Neuron (in vitro differentiated cells): ENCODE data around the gene DOCK4.

Source experiments
- H2AFZ ChIP-seq: one replicate; pipeline ENCODE4 v1.6.1; 2013; ENCODE audit warnings: low read depth, mild to moderate bottlenecking, inconsistent platforms, low read length, moderate library complexity
- H3K27me3 ChIP-seq: one replicate; pipeline ENCODE4 v1.6.1; 2013; ENCODE audit warnings: low read length; ENCODE audit not compliant: insufficient read depth
- H3K36me3 ChIP-seq: one replicate; pipeline ENCODE4 v1.6.1; 2013; ENCODE audit warnings: low read length; ENCODE audit not compliant: insufficient read depth
- H3K4me1 ChIP-seq: one replicate; pipeline ENCODE4 v1.6.1; 2013; ENCODE audit warnings: low read length; ENCODE audit not compliant: insufficient read depth
- H3K4me3 ChIP-seq: 2 replicates; pipeline ENCODE4 v1.5.1; 2013; ENCODE audit warnings: mild to moderate bottlenecking, low read length, moderate library complexity
- H3K9me3 ChIP-seq: one replicate; pipeline ENCODE4 v1.6.1; 2013; ENCODE audit warnings: low read length

Gene DOCK4

DNA sequence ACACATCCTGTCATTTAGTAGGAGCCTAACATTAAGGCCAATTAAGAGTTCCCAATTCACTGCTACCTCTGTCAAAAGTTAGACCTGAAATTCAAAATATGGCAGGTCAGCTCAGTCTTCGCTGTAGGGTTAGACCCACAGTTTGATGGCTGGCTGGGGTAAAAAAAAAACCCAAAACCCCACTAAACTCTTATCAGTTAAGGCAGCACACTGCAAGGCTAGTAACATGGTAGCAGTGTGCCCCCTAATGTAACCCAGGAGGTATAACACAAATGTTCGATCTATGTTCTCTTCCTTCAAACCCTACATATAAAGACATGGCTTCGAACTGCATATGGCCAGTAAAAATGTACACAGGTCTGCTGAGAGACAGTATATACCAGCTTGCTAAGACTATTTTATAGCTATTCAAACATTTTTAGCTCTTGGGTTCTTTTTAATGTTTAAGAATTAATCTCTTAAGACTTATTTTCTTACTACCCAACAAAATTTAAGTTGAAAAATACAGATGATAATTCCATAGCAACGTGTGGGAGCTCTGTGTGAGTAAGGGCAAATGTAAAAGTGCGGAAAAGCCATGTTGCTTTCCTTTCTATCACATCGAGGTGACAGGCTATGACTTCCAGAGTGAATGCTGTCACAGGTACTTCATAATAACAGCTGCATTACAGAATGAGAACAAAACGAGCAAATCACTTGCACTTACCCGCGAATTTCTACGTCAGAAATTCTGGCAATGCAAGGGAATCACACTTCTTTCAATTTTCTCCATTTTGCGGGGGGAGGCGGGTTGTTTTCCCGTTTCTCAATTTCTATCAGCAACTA lies 475.5 kb downstream of the DOCK4 start:
- H2AFZ ChIP-seq, result no peak overlapping the region
- no peaks in the 10 kb centered on the region for H3K27me3 ChIP-seq
- no peak overlapping the region for H3K4me3 ChIP-seq
- peaks cover 3% of the 10 kb centered on the region for H3K9me3 ChIP-seq
- H3K36me3 ChIP-seq, result peaks cover 6% of the 10 kb centered on the region
- H3K4me1 ChIP-seq, result no peaks in the 10 kb centered on the region

DNA sequence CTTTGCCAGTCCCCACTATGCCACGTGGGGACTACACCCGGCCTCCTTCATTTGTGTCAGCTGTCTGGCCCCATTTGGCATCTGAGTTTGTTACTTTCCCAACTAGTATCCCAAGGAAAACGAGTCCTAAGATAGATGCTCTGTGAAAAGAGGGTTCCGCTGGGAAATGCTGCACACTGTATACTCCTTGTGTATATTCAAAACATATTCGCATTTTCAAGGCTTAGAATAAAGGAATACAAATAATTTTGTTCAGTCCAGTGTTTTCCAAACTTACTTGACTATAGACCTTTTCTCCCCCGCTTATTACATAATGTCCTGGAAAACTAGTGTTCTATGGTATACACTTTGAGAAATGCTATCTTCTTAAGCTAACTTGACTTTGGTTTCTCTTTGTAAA lies 476.1 kb downstream of the DOCK4 start:
- H3K36me3 ChIP-seq, result peaks cover 6% of the 10 kb centered on the region
- no peak overlapping the region for H2AFZ ChIP-seq
- no peaks in the 10 kb centered on the region for H3K27me3 ChIP-seq
- peaks cover 3% of the 10 kb centered on the region for H3K9me3 ChIP-seq
- H3K4me1 ChIP-seq, result no peaks in the 10 kb centered on the region
- no peak overlapping the region for H3K4me3 ChIP-seq

DNA sequence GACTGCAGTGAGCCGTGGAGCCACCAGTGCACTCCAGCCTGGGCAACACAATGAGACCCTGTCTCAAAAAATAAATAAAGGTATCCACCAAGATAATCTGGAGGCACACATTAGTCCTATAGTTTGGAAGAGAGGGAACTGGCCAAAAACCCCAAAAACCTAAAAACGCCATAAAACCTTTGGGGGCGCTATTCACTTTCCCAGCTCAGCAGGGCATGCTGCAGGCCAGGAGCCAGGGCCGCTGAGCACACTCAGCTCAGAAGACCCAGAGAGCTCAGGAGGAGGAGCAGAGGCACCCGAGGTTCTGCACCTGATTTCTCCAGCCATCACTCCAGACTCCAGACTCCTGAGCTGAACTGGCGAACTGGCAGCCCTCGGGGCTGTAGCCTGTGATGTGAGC lies 476.7 kb downstream of the DOCK4 start:
- Histone ChIP-seq H3K4me1 (no peaks in the 10 kb centered on the region), H3K27me3 (no peaks in the 10 kb centered on the region), H3K4me3 (no peak overlapping the region), H3K36me3 (peaks cover 6% of the 10 kb centered on the region), H2AFZ (no peak overlapping the region), H3K9me3 (peaks cover 3% of the 10 kb centered on the region)

DNA sequence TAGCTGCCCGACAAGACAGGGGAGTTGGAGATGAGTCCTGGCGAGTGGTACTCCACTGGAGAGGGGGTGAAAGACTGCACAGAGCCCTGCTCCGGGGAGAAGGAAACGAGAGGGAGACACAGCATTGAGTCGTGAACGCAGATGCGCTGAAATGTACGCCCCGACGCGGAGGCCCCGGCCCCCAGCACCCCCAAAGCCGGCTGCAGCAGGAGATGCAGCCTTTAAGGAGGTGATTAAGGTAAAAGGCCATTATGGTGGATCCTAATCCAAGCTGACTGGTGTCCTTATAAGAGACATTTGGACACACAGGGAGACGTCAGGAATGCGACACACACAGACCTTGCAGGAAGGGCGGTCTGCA lies 477.6 kb downstream of the DOCK4 start:
- no peak overlapping the region for H3K4me3 ChIP-seq
- no peak overlapping the region for H2AFZ ChIP-seq
- H3K27me3 ChIP-seq, result no peaks in the 10 kb centered on the region

DNA sequence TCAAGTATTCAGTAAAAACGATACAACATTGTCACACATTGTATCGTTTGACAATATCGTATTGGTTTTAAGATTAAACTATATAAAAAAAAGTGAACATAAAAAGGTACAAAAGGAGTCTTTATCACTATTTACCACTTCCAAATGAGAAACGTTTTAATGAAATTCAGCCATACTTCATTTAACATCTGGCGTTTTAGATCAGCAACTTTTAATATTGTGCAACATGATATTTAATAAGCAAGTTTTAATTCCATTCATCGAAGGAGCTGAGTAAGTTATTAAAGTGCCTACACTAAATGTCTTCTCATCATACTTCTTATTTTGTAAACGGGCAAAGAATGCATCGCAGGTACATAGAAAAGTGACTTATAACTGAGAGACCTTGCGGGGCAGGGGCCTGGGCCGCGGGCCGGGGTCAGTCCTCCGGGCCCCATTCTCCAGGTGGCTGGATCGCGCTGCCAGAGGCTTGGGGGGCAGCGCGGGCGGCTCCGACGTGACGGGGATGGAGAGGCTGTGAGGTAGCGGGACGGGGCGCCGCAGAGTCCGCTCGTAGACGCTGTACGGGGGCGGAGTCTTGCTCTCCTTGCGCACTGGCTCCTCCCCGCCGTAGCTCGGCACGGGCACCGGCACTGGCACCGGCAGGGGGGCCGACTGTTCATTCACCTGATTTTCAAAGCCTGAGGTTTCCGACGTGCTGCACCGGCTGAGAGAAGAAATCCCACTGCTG lies 478.1 kb downstream of the DOCK4 start:
- Histone ChIP-seq H3K9me3 (peaks cover 3% of the 10 kb centered on the region), H3K4me3 (no peak overlapping the region), H2AFZ (no peak overlapping the region), H3K27me3 (no peaks in the 10 kb centered on the region), H3K4me1 (no peaks in the 10 kb centered on the region), H3K36me3 (peaks cover 6% of the 10 kb centered on the region)

More for the DNA sequence above, 477.6 kb downstream of the DOCK4 start:
- Histone ChIP-seq H3K4me1 (no peaks in the 10 kb centered on the region), H3K36me3 (peaks cover 6% of the 10 kb centered on the region), H3K9me3 (peaks cover 3% of the 10 kb centered on the region)

DNA sequence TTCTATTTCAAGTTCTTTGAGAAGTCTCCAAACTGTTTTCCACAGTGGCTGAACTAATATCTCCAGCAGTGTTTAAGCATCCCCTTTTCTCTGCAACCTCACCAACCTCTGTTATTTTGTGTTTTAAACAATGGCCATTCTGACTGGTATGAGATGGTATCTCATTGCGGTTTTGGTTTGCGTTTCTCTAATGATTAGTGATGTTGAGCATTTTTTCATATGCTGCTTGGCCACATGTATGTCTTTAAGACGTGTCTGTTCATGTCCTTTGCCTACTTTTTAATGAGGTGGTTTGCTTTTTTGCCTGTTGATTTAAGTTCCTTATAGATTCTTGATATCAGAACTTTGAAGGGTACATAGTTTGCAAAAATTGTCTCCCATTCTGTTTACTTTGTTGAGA lies 487.3 kb downstream of the DOCK4 start:
- Histone ChIP-seq H2AFZ (no peak overlapping the region), H3K27me3 (no peaks in the 10 kb centered on the region), H3K4me3 (no peak overlapping the region), H3K9me3 (peaks cover 6% of the 10 kb centered on the region), H3K36me3 (no peaks in the 10 kb centered on the region), H3K4me1 (no peaks in the 10 kb centered on the region)

DNA sequence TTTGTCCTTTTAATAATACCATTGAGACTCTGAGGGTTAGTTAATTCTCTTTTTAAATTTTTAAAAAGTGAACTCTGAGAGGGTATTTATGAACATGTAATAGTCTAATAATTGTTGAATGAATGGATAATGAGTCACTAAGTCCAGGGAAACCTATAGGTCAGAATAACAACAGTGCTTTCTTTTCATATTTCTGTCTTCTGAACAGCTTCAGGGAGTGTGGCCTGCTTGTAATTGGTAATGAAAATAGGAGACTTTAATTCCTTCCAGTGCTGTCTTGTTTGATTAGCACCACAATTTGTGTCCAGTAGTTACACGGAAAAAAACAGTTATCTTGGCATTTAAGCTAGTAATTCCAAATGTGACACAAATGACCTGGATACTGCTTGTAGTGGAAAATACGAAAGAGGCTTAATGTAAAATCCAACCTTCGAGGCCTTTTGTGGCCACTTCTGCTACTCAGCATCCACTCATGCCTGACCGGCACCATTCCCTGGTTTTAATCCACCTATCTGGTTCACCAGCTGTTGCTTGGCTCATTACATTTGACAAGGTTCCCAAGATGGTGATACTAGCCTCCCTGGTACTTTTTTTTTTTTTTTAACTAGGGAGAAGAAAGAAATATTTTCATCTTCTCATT lies 494.7 kb downstream of the DOCK4 start:
- H3K27me3 ChIP-seq, result no peaks in the 10 kb centered on the region
- H3K4me1 ChIP-seq, result no peaks in the 10 kb centered on the region
- no peaks in the 10 kb centered on the region for H3K36me3 ChIP-seq
- no peaks in the 10 kb centered on the region for H3K9me3 ChIP-seq
- H2AFZ ChIP-seq, result no peak overlapping the region
- H3K4me3 ChIP-seq, result no peak overlapping the region

DNA sequence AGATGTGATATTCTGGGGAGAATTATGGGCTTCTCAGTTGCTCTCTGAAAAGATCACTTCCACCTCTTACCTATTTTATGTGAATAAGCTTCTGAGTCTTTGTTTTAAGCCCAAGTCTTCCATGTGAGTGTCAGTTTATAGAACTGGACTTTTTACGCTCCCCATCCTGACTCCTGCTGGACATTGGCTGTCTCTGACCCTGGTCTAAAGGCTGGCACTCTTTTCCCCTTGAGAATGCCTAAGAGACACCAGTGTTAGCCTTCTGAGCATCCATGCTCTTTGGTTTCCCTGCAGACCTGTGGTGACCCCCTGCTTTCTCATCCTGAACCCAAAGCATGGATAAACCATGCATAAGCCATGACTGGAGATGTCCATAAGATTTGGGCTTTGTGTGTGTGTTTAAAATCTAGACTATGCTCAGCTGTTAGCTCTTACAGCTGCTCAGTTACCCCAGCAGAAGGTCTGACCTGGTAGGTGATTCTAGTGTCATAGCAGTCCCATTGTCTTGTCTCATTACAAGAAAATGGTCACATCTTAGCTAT lies 495.3 kb downstream of the DOCK4 start:
- Histone ChIP-seq H3K27me3 (no peaks in the 10 kb centered on the region), H2AFZ (no peak overlapping the region), H3K9me3 (no peaks in the 10 kb centered on the region), H3K36me3 (no peaks in the 10 kb centered on the region), H3K4me3 (no peak overlapping the region), H3K4me1 (no peaks in the 10 kb centered on the region)

DNA sequence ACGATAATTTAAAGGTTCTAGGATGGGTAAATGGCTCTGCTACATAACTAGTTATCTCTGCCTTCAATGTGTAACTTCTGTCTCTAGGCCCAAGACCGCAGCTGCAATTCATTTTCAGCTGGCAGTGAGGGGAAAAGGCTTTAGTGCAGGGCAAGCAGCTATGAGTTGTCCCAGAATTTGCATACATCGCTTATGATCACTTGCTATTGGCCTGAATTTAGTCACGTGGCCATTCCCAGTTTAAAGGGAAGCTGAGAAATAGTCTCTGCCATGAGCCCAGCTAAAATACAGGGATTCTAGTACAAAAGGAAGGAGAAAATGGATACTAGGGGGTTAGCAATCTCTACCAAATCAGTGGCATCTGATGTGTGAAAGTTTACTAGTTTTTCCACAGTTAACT lies 498.1 kb downstream of the DOCK4 start:
- no peak overlapping the region for H3K4me3 ChIP-seq
- no peaks in the 10 kb centered on the region for H3K27me3 ChIP-seq
- H3K9me3 ChIP-seq, result no peaks in the 10 kb centered on the region
- no peaks in the 10 kb centered on the region for H3K36me3 ChIP-seq
- no peak overlapping the region for H2AFZ ChIP-seq
- H3K4me1 ChIP-seq, result no peaks in the 10 kb centered on the region

DNA sequence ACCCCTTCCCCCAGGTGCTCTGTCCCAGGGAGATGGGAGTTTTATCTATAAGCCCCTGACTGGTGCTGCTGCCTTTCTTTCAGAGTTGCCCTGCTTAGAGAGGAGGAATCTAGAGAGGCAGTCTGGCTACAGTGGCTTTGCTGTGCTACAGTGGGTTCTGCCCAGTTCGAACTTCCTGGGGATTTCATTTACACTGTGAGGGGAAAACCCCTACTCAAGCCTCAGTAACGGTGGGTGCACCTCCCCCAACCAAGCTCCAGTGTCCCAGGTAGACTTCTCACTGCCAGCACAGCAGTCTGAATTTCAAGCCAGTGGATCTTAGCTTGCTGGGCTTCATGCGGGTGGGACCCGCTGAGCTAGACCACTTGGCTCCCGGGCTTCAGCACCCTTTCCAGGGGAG lies 500.4 kb downstream of the DOCK4 start:
- H3K36me3 ChIP-seq, result no peaks in the 10 kb centered on the region
- no peaks in the 10 kb centered on the region for H3K4me1 ChIP-seq
- H3K9me3 ChIP-seq, result no peaks in the 10 kb centered on the region
- no peaks in the 10 kb centered on the region for H3K27me3 ChIP-seq
- no peak overlapping the region for H3K4me3 ChIP-seq
- H2AFZ ChIP-seq, result no peak overlapping the region

DNA sequence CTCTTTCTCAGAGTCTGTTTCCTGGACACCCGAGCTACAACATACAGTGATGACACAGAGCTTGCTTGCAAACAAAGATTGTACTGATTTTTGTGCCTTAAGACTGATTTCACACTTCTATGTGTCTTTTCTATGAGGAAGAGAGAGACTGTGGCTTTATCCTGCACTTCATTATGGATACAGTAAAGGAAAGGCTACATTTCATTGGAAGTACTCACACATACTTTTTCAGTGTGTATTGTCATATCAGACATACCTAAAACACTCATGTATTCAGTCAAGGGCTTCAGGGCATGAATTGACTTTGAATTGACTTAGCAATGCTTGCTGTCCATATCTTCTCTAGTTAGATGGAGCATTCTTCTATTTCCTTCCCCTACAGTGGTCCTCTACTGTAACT lies 508.4 kb downstream of the DOCK4 start:
- H3K36me3 ChIP-seq, result no peaks in the 10 kb centered on the region
- no peaks in the 10 kb centered on the region for H3K4me1 ChIP-seq
- H3K4me3 ChIP-seq, result no peak overlapping the region
- H3K9me3 ChIP-seq, result no peaks in the 10 kb centered on the region
- H3K27me3 ChIP-seq, result no peaks in the 10 kb centered on the region
- H2AFZ ChIP-seq, result no peak overlapping the region

DNA sequence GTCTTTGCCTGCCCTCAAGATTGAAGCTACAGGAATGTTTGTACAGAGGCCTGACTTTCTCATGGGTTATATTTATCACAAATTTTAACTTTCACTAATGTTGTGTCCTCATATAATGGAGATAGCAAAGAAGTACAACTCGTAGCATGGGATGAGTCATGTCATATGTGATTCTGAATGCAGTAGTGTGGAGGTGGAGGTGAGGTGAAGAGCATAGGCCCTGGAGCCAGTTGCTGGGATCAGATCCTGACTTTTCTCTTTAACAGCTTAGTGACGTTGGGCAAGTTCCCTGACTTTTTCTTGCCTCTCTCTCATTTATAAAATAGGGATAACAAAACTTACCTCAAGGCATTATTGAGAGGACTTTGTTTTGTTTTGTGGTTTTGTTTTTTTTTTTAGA lies 511.8 kb downstream of the DOCK4 start:
- Histone ChIP-seq H3K4me1 (no peaks in the 10 kb centered on the region), H2AFZ (no peak overlapping the region), H3K27me3 (no peaks in the 10 kb centered on the region), H3K36me3 (no peaks in the 10 kb centered on the region), H3K9me3 (no peaks in the 10 kb centered on the region), H3K4me3 (no peak overlapping the region)
